Gastrocnemius medialis (tissue), 4 donors: ENCODE data around the gene TMTC2. TPM values are rescaled to one million over a fixed set of nuclear protein-coding genes. Genes with fewer than 3 reads are reported as not detected.

Experiments used
- ATAC-seq, 2 donors: fragments of 150-250 bp; one replicate each; pipeline ENCODE4 v1.9.1; 2016
- DNase-seq, 2 donors: peaks; one replicate each; pipeline ENCODE4 v3.0.0-alpha.2; 2019
- H3K27ac ChIP-seq, 4 donors: fragments of 200-600 bp; sonication (generic); 1 replicate in 1 of 4; 2 replicates in 3 of 4; pipeline ENCODE4 v1.5.1; 2016 to 2018; ENCODE audit warnings: mild to moderate bottlenecking in 2 of 4, moderate library complexity in 1 of 4
- H3K27me3 ChIP-seq, 3 donors: fragments of 200-600 bp; sonication (generic) in 2 of 3; 1 replicate in 1 of 3; 2 replicates in 2 of 3; pipeline versions ENCODE4 v1.5.1 to v1.6.0; 2016 to 2019; ENCODE audit warnings: mild to moderate bottlenecking in 1 of 3, moderate library complexity in 1 of 3
- H3K36me3 ChIP-seq, 2 donors: fragments of 200-600 bp; sonication (generic) in 1 of 2; one replicate each; pipeline ENCODE4 v1.5.1; 2017 to 2018
- H3K4me1 ChIP-seq, 2 donors: fragments of 200-600 bp; sonication (generic) in 1 of 2; one replicate each; pipeline ENCODE4 v1.5.1; 2016 to 2017; ENCODE audit warnings: mild to moderate bottlenecking in 2 of 2
- H3K4me3 ChIP-seq, 4 donors: fragments of 200-600 bp; sonication (generic) in 3 of 4; 1 replicate in 1 of 4; 2 replicates in 3 of 4; pipeline ENCODE4 v1.5.1; 2016 to 2019; ENCODE audit warnings: mild to moderate bottlenecking in 2 of 4
- H3K9me3 ChIP-seq, 3 donors: fragments of 200-600 bp; sonication (generic) in 2 of 3; 1 replicate in 1 of 3; 2 replicates in 2 of 3; pipeline ENCODE4 v1.5.1; 2016 to 2019
- POLR2A ChIP-seq, 2 donors: fragments of 450-650 bp; IDR thresholded peaks; one replicate each; pipeline ENCODE4 v1.6.1; 2017; ENCODE audit warnings: antibody characterized with exemption in 2 of 2, mild to moderate bottlenecking in 2 of 2, moderate library complexity in 2 of 2
- in situ Hi-C, 4 donors: fragments of 200-750 bp; cut with MboI; loops; one replicate each; pipeline versions ENCODE4 v1.15.0 to v1.8.0; 2017; ENCODE audit warnings: low sequenced_read_pairs in 4 of 4
- intact Hi-C: fragments of 100-400 bp; cut with DNase I; formaldehyde crosslinking; loops from one replicate; pipeline ENCODE4 v1.15.1; 2023; ENCODE audit warnings: low total_unique reads
- total RNA-seq, 4 donors: library from RNA; depleted of rRNA; stranded (reverse); fragments of >200 nt; gene quantifications; one replicate each; pipeline versions ENCODE4 v1.1.0 to v1.2.3, GENCODE V29; 2016
- TF ChIP-seq, protein P1 (sequence below), 5 experiments: fragments of 450-650 bp in 3 of 5; fragments of 200-600 bp in 2 of 5; sonication (generic) in 2 of 5; IDR thresholded peaks in 4 of 5; conservative IDR thresholded peaks in 1 of 5; 1 replicate in 4 of 5; 2 replicates in 1 of 5; pipeline ENCODE4 v1.5.1; 2016 to 2019; ENCODE audit warnings: antibody characterized with exemption in 5 of 5, mild to moderate bottlenecking in 3 of 5, moderate library complexity in 3 of 5

The TMTC2 gene
- total RNA-seq, 4 donors from 2014 or later: 1.6 to 2.5 (median 1.9) TPM

DNA sequence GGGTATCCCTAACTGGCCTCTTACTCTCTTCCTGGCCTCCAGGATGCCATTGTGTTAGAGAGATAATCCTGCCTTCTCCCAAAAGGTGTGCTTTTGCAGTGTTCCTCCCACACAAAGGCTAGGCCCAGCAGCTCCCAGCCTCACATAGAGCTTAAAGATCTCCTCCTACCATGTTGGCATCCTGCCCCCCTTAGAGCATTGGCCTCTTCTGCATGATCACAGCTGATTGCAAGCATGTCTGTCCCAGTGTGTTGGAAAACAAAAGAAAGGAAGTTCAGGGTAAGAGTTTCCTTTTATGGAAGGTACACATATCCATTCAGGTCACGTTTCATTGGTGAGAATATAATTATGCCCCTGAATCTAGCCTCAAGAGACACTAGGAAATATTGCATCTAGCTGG lies 405.4 kb downstream of the TMTC2 start:
- H3K9me3 ChIP-seq: no peaks in the 10 kb centered on the region
- H3K36me3 ChIP-seq: no peaks in the 10 kb centered on the region
- no peak overlapping the region for H3K4me3 ChIP-seq
- H3K4me1 ChIP-seq: no peaks in the 10 kb centered on the region
- no peak overlapping the region for H3K27ac ChIP-seq
- intact Hi-C loops (no loop called here), in situ Hi-C loops (no loop called here)
- ATAC-seq (no peak), DNase-seq (no peak)
- TF ChIP-seq, protein P1, sequence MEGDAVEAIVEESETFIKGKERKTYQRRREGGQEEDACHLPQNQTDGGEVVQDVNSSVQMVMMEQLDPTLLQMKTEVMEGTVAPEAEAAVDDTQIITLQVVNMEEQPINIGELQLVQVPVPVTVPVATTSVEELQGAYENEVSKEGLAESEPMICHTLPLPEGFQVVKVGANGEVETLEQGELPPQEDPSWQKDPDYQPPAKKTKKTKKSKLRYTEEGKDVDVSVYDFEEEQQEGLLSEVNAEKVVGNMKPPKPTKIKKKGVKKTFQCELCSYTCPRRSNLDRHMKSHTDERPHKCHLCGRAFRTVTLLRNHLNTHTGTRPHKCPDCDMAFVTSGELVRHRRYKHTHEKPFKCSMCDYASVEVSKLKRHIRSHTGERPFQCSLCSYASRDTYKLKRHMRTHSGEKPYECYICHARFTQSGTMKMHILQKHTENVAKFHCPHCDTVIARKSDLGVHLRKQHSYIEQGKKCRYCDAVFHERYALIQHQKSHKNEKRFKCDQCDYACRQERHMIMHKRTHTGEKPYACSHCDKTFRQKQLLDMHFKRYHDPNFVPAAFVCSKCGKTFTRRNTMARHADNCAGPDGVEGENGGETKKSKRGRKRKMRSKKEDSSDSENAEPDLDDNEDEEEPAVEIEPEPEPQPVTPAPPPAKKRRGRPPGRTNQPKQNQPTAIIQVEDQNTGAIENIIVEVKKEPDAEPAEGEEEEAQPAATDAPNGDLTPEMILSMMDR (IDR thresholded peaks at IDR 0.05 in 4 of 5, conservative IDR thresholded peaks at IDR 0.05 in 1 of 5): no peak
- no peak for TF ChIP-seq POLR2A (IDR thresholded peaks at IDR 0.05)
- no peaks in the 10 kb centered on the region for H3K27me3 ChIP-seq

DNA sequence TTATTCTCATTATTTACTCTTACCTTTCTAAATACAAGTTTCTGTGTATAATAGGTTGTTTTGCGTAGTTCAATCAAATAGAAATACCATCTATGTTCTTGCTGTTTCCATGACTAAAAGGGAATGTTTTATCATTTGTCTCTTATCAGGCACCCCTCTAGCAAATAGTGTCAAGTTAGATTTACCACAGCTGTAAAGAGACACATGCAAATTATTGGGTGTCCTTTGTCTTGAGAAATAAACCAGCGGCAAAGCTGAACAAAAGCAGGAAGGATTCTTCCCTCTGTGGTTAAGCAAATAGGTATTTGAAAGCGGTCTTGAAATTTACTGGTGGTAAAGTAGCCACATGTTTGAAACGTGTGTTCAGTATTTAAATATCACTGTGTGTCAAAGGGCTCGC lies 405.9 kb downstream of the TMTC2 start:
- no peak for DNase-seq
- H3K4me1 ChIP-seq: no peaks in the 10 kb centered on the region
- no peaks in the 10 kb centered on the region for H3K27me3 ChIP-seq
- H3K4me3 ChIP-seq: no peak overlapping the region
- intact Hi-C loops (no loop called here), in situ Hi-C loops (no loop called here)
- H3K36me3 ChIP-seq: no peaks in the 10 kb centered on the region
- no peak overlapping the region for H3K27ac ChIP-seq
- no peak for ATAC-seq
- no peaks in the 10 kb centered on the region for H3K9me3 ChIP-seq
- no peak for TF ChIP-seq POLR2A (IDR thresholded peaks at IDR 0.05)
- TF ChIP-seq, protein P1 (IDR thresholded peaks at IDR 0.05 in 4 of 5, conservative IDR thresholded peaks at IDR 0.05 in 1 of 5): no peak

DNA sequence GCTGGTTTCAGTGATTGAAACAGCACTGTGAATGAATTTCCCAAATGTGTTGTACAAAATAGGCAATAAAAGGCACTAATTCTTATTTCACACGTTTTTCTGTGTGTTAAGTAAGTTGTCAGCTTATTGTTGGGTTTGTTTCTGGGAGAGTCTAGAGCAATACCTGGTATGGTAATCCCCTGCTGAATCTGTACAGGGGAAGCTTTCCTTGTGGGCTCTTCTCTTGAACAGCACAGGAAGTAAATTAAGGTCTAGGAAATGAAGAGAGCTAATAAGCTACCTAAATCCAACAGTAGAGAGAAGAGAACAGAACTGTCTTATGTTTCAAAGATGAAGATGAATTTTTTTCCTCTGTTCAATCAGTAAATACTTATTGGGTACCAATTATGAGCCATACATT lies 406.7 kb downstream of the TMTC2 start:
- no peak for ATAC-seq

DNA sequence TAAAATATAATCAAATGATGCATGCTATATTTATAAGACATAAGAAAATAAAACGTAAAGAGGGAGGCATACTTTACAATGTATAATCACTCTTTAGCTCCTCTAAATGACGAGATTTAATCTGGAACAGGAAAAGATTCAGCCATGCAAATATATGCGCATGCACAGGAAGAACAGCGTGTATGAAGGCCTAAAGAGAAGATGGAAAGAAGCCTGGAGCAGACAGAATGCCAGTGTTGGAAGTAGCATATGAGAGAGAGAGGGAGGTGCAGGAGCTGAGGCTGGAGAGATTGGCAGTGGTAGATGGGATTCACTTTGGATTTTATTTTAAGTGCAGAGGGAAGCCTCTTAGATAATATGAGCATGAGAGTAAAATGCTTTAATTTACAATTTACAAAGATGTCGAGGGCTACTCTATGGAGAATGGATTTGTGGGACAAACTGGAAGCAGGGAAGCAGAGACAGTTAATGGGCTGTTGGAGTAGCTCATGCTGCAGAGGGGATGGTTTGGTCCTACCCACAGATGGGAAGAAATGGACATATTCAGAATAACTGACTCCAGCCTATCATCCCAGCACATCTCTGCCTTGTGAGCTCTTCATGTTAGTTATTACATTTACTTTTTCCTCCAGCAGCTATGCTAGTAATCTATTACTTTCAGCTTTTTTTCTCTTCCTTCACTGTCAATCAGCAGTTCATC lies 411.1 kb downstream of the TMTC2 start:
- Histone ChIP-seq H3K36me3 (no peaks in the 10 kb centered on the region), H3K27ac (no peak overlapping the region), H3K9me3 (no peaks in the 10 kb centered on the region), H3K4me1 (no peaks in the 10 kb centered on the region), H3K27me3 (no peaks in the 10 kb centered on the region), H3K4me3 (no peak overlapping the region)
- ATAC-seq (no peak), DNase-seq (no peak)
- intact Hi-C loops (no loop called here), in situ Hi-C loops (no loop called here)
- TF ChIP-seq, protein P1 (IDR thresholded peaks at IDR 0.05 in 4 of 5, conservative IDR thresholded peaks at IDR 0.05 in 1 of 5): no peak
- TF ChIP-seq POLR2A (IDR thresholded peaks at IDR 0.05): no peak

More for the DNA sequence above, 406.7 kb downstream of the TMTC2 start:
- no peak for DNase-seq
- H3K4me3 ChIP-seq: no peak overlapping the region
- in situ Hi-C loops (no loop called here), intact Hi-C loops (no loop called here)
- TF ChIP-seq, protein P1 (IDR thresholded peaks at IDR 0.05 in 4 of 5, conservative IDR thresholded peaks at IDR 0.05 in 1 of 5): no peak
- TF ChIP-seq POLR2A (IDR thresholded peaks at IDR 0.05): no peak
- H3K27ac ChIP-seq: no peak overlapping the region
- H3K36me3 ChIP-seq: no peaks in the 10 kb centered on the region
- no peaks in the 10 kb centered on the region for H3K9me3 ChIP-seq
- no peaks in the 10 kb centered on the region for H3K4me1 ChIP-seq
- no peaks in the 10 kb centered on the region for H3K27me3 ChIP-seq

DNA sequence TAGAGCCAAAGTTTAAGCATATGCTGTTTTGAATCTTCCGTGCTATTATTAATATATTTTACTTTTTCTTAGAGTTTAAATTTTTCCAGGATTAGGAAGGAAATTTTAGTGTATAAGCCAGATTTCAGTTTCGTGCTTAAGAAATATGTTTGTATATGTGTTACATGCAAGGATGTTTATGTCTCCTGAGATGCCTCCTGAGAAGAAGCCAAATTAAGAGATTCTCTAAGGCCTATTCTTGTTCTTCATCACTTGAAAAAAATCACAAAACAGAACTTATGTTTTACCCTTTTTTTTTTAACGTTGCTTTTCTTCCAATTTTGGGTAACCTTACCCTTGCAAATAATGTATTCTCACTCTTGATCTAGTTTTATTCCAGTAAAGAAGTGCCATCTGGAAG lies 412.7 kb downstream of the TMTC2 start:
- intact Hi-C loops (no loop called here), in situ Hi-C loops (no loop called here)
- Histone ChIP-seq H3K4me1 (no peaks in the 10 kb centered on the region), H3K36me3 (no peaks in the 10 kb centered on the region), H3K27ac (no peak overlapping the region), H3K27me3 (no peaks in the 10 kb centered on the region), H3K9me3 (no peaks in the 10 kb centered on the region), H3K4me3 (no peak overlapping the region)
- TF ChIP-seq POLR2A (IDR thresholded peaks at IDR 0.05): no peak
- TF ChIP-seq, protein P1 (IDR thresholded peaks at IDR 0.05 in 4 of 5, conservative IDR thresholded peaks at IDR 0.05 in 1 of 5): no peak
- no peak for DNase-seq
- no peak for ATAC-seq
